NK-92 (cell line): ENCODE data around the gene STAG1.
"Not testable (repeated sequence)": the region's sequence is repeated elsewhere in the genome, so short reads cannot be mapped to it uniquely, and the experiment has no call there.

Experiments
- DNase-seq: peaks from one replicate; lab custom pipeline; 2025; ENCODE audit not compliant: unreplicated experiment; lab: John Stamatoyannopoulos, UW

STAG1 gene

DNA sequence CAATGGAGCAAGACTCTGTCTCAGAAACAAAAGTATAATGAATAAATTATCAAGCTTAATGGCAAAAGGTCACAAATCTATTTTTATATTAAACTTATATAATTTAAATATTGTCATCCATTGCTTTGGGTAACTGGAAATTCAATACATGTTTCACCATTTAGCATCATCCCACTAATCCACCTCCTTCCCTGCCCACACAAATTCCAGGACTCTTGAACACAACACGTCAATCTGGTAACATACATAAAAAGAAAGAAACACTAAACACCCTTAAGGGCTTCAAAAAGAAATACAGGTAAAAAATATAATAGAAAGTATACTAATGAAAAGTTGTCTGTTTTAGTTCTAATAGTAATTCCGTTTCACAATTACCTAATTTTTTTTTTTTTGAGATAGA lies 149.4 kb downstream of the STAG1 start:
- no peak for DNase-seq

GRCh38 chr3:136595913-136596697 lies 156.1 kb downstream of the STAG1 start:
- no peak for DNase-seq

- no peak for DNase-seq
These were observed 165.6 kb downstream of the STAG1 start for GRCh38 chr3:136586580-136586979.

DNA sequence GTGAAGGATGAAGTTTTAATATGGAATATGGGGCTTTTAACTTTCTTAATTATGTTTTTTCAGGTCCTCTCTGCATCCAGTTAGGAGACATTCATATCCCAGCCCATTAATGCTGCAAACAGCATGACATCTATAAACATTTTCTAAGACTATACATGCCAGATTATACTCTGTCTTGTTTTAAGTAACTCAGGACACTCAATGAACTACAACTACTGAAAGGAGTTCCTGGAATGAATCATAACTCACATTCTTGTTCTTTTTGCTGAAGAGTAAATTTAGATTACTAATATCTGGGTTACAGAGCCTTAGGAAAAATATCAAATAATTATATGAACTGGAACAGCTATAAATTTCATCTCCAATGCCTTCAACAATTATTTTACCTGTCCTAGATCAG lies 167.4 kb downstream of the STAG1 start:
- DNase-seq: no peak

DNA sequence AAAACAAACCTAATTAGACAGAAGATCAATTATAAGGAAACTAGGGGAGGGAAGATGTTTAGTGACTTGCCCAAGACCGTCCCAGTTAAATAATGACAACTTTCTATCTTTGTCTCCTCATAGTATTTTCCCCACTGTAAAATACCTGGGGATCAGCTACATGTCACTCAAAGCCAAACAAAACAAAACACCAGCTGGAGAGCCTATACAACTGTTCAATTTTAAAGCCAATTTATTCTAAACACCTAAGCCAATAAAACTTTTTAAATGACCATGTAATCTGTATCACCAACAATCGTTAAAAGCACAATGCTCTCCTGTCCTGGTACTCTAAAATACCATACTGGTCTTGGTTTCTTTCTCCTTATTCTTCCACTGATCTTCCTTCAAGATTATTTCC lies 168.4 kb downstream of the STAG1 start:
- DNase-seq: no peak

DNA sequence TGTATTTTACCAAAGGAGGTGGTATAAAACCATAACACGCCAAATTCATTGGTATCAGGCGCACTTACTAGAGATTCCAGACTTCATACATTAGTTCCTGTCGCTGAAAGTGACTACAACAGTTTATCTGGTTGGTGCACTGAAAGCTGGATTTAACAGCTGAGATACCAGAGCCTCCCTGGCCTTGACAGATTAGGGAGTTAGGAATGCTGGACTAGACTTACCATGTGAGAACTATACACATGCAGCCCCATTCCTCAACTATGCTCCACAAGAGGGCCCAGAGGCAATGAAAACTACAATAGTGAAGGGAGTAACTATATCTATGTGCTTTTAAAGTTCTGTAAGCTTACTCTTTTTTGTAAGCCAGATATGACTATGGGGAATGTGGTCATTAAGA lies 174.4 kb downstream of the STAG1 start:
- no peak for DNase-seq

GRCh38 chr3:136576279-136577009 lies 175.7 kb downstream of the STAG1 start:
- DNase-seq: no peak

- no peak for DNase-seq
These were observed 184.5 kb downstream of the STAG1 start for GRCh38 chr3:136567599-136568188.

GRCh38 chr3:136564962-136565361 lies 187.2 kb downstream of the STAG1 start:
- not testable (repeated sequence) for DNase-seq

GRCh38 chr3:136562026-136562425 lies 190.2 kb downstream of the STAG1 start:
- DNase-seq: no peak

- no peak for DNase-seq
These were observed 192.3 kb downstream of the STAG1 start for GRCh38 chr3:136559896-136560295.

GRCh38 chr3:136549461-136549860 lies 202.7 kb downstream of the STAG1 start:
- not testable (repeated sequence) for DNase-seq

DNA sequence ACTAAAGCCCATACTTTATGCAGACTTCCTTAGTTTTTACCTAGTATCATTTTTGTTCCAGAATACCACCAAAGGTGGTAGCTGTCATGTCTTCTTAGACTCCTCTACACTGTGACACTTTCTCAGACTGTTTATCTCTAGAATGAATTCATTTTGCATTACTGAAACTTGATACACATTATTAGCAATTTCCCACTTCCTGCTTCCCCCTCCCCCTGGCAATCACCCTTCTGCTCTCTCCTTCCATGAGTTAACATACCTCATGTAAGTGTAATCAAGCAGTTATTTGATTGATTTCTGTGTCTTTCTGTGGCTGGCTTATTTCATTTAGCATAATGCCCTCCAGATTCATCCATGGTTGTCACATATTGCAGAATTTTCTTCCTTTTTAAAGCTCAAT lies 204.9 kb downstream of the STAG1 start:
- DNase-seq: no peak

GRCh38 chr3:136546720-136547119 lies 205.5 kb downstream of the STAG1 start:
- DNase-seq: no peak

- no peak for DNase-seq
These were observed 206.4 kb downstream of the STAG1 start for GRCh38 chr3:136545664-136546268.

- DNase-seq: no peak
These were observed 207.6 kb downstream of the STAG1 start for GRCh38 chr3:136544532-136544931.

DNA sequence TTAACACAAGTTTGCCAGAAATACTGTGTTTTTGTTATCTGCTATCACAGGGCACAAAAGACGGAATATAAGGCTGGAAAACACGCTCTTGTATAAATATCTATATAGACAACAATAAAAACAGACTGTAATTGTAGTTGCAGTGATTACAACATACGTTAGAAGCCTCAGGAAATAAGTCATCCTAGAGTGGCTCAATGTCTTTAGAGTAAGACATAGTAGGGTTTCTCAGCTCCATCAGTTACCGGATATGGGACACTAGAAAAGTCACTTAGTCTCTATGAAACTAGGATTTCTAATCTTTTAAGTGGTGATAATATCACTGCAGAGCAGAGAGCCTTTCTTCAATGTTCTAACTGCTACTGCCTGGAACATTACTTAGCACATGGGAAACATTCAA lies 208.8 kb downstream of the STAG1 start:
- no peak for DNase-seq

DNA sequence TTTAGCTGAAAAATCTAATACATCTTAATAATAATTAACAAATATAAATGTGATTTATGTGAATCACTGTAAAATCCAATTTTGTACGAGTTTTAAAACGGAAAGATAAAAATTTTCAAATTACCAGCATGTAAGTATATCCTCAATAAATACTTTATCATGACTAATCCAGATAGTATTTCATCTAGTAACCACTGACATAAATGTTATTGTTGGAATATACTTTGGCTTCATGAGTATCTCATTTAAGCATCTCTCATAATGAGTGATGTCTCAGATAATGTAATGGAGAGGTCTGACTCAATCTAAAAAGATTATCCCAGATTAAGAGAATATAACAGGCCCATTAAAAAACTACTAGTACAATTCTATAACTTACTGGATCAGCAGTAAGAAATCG lies 216.3 kb downstream of the STAG1 start:
- DNase-seq: no peak

- DNase-seq: no peak
These were observed 219.4 kb downstream of the STAG1 start for GRCh38 chr3:136532766-136533165.

DNA sequence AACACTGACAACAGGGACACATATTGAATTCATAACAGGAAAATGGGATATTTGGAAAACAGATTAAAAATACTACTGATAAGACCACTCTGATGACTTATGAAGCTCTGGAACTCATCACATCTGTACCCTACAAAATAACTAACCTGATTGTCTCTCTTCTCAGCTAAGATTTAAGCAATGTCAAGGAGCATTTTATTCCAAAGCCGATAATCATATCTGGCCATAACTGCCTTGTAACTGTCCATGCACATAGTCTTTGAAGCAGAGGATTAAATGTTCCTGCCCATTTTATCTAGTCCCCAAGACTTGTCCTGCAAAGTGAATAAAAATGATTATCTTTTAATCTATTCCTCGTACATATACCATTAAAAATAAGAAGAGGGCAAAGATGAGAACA lies 234.1 kb downstream of the STAG1 start:
- no peak for DNase-seq

DNA sequence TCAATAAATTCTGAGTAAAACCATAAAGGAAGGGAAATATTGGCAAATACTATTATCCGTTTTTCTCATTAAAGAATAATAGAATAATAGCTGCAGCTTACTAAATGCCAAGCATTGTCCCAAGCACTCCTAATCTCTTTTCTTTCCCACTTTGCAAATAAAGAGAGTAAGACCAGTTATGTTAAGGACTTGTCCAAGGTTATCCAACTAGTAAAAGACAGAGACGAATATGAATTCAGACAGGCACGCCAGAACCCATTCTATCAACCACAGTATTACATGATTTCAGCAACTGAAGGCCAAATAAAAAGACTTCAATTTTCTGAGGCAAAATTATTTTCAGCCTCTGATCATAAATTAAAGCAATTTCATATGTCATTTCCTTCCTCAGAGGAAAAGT lies 235.5 kb downstream of the STAG1 start:
- no peak for DNase-seq

DNA sequence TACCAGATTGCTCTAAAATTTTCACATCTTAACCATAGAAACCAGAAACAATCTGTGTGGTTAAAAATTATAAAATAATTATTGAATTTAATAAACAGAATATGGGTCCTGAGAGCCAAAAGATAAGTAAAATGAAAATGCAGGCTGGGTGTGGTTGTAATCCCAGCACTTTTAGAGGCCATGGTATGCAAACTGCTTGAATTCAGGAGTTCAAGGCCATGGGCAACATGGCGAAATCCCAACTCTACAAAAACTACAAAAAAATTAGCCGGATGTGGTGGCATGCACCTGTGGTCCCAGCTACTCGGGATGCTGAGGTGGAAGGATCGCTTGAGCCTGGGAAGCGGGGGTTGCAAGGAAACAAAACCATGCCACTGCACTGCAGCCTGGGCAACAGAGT lies 236.1 kb downstream of the STAG1 start:
- no peak for DNase-seq
